HepG2 (cell line): ENCODE measurements around the gene IL31. TPM values are rescaled to one million over a fixed set of nuclear protein-coding genes. Genes with fewer than 3 reads are reported as not detected.

ENCODE experiments used
- ATAC-seq: fragments of 200-7000 bp; cut with Tn5 transposase; 3 replicates; pipeline ENCODE4 v1.9.1; 2020; ENCODE audit warnings: mild to moderate bottlenecking, moderate library complexity
- BruUV-seq: library from RNA; stranded (reverse); fragments of 400-500 nt; replicated peaks from 2 replicates; lab custom pipeline; 2021; lab: Mats Ljungman, UMichigan
- CTCF ChIA-PET: fragments of 300-600 bp; formaldehyde crosslinking; extraction: SDS; loops from one replicate; lab custom pipeline; 2021; ENCODE audit warnings: low total read pairs, inconsistent platforms, low intra/inter-chr PET ratio; lab: Yijun Ruan, JAX
- POLR2A ChIA-PET: fragments of 350-600 bp; sonication (Branson Sonifier 250); formaldehyde crosslinking; loops from one replicate; lab custom pipeline; 2020; ENCODE audit warnings: antibody characterized with exemption, inconsistent platforms; lab: Yijun Ruan, JAX
- DNase-seq: peaks from one replicate; pipeline ENCODE4 v3.0.0-alpha.2; 2015; ENCODE audit warnings: low spot score
- FAIRE-seq: peaks from 3 replicates; lab custom pipeline; 2011; peaks lifted over from hg19 to GRCh38; lab: Jason Lieb, UNC
- H2AFZ ChIP-seq: one replicate; pipeline ENCODE4 v1.6.1; 2011; ENCODE audit warnings: low read length, inconsistent platforms
- H3K27ac ChIP-seq: fragments of 300-600 bp; 3 replicates; pipeline ENCODE4 v1.8.0; 2011; ENCODE audit warnings: mixed run types, mild to moderate bottlenecking, mixed read lengths, low read length, inconsistent platforms; ENCODE audit not compliant: insufficient read depth; ENCODE audit errors: extremely low read length
- H3K27me3 ChIP-seq, 2 experiments: fragments of 200-600 bp in 1 of 2; 2 replicates in 1 of 2; 3 replicates in 1 of 2; pipeline versions ENCODE4 v1.6.0 to v1.8.0; 2011; ENCODE audit warnings: low read length in 2 of 2, mild to moderate bottlenecking in 2 of 2, moderate library complexity in 2 of 2, inconsistent platforms in 1 of 2; ENCODE audit not compliant: insufficient read depth in 2 of 2, control insufficient read depth in 1 of 2
- H3K36me3 ChIP-seq, 2 experiments: fragments of 200-600 bp in 1 of 2; replicated peaks in 1 of 2; 2 replicates in 1 of 2; 3 replicates in 1 of 2; pipeline versions ENCODE4 v1.5.1 to v1.8.0; 2011; ENCODE audit warnings: low read length in 2 of 2, inconsistent platforms in 1 of 2; ENCODE audit not compliant: insufficient read depth in 2 of 2, control insufficient read depth in 1 of 2
- H3K4me1 ChIP-seq: 2 replicates; pipeline ENCODE4 v1.5.1; 2012; ENCODE audit warnings: low read length, inconsistent platforms; ENCODE audit not compliant: insufficient read depth
- H3K4me2 ChIP-seq: 2 replicates; pipeline ENCODE4 v1.6.0; 2011; ENCODE audit warnings: low read depth, low read length, inconsistent platforms
- H3K4me3 ChIP-seq, 3 experiments: fragments of 200-600 bp in 1 of 3; sonication (generic), shearing (Covaris generic) in 1 of 3; replicated peaks in 1 of 3; 2 replicates each; pipeline ENCODE4 v1.5.1; 2011 to 2016; ENCODE audit warnings: low read length in 3 of 3, inconsistent platforms in 2 of 3, low read depth in 2 of 3, mild to moderate bottlenecking in 2 of 3, control low read depth in 1 of 3, mixed read lengths in 1 of 3; ENCODE audit not compliant: insufficient read depth in 1 of 3
- H3K79me2 ChIP-seq: one replicate; pipeline ENCODE4 v1.6.1; 2011; ENCODE audit warnings: low read length, inconsistent platforms; ENCODE audit not compliant: insufficient read depth
- H3K9ac ChIP-seq: 2 replicates; pipeline ENCODE4 v1.6.0; 2011; ENCODE audit warnings: mild to moderate bottlenecking, low read depth, low read length, inconsistent platforms; ENCODE audit not compliant: insufficient read depth
- H3K9me3 ChIP-seq: 2 replicates; pipeline ENCODE4 v1.5.1; 2012; ENCODE audit warnings: mild to moderate bottlenecking, low read length
- H4K20me1 ChIP-seq: 2 replicates; pipeline ENCODE4 v1.6.0; 2011; ENCODE audit warnings: inconsistent platforms, mild to moderate bottlenecking, low read length, moderate library complexity; ENCODE audit not compliant: insufficient read depth
- PATZ1 ChIP-seq: sonication (generic); formaldehyde crosslinking; IDR thresholded peaks from 2 replicates; pipeline ENCODE4 v1.4.0; 2020; ENCODE audit warnings: missing genetic modification reagents
- PRDM4 ChIP-seq: sonication (generic); formaldehyde crosslinking; IDR thresholded peaks from 2 replicates; pipeline ENCODE4 v1.9.0; 2021; ENCODE audit warnings: missing genetic modification reagents, borderline replicate concordance
- SAFB2 ChIP-seq: sonication (generic); formaldehyde crosslinking; IDR thresholded peaks from 2 replicates; pipeline ENCODE4 v1.5.1; 2020; ENCODE audit warnings: missing genetic modification reagents, low read depth, mild to moderate bottlenecking, borderline replicate concordance
- ZNF354B ChIP-seq: sonication (generic); formaldehyde crosslinking; IDR thresholded peaks from 2 replicates; pipeline ENCODE4 v1.8.0; 2022; ENCODE audit warnings: mild to moderate bottlenecking, missing genetic modification reagents
- ZSCAN9 ChIP-seq: IDR thresholded peaks from 2 replicates; pipeline ENCODE4 v1.6.1; 2016; ENCODE audit warnings: borderline replicate concordance
- WGBS: methylation state at CpG from one replicate; pipeline ENCODE4 v1.1.6; 2017; ENCODE audit warnings: low lambda C conversion rate; 5-methylcytosine and 5-hydroxymethylcytosine counted together
- in situ Hi-C: cut with HindIII; loops from 2 replicates; pipeline ENCODE4 v1.10.0; 2017; ENCODE audit warnings: low pct_unique_long_range_greater_than_20kb; ENCODE audit not compliant: extremely low pct_ligation_motif_present
- intact Hi-C: fragments of 100-400 bp; cut with micrococcal nuclease; formaldehyde crosslinking; loops from one replicate; pipeline ENCODE4 v1.10.0; 2022; ENCODE audit not compliant: unreplicated experiment
- polyA plus RNA-seq, 8 experiments: library from polyadenylated mRNA; depleted of rRNA in 3 of 8; stranded (reverse) in 7 of 8; unstranded in 1 of 8; fragments of >200 nt; fragmentation: Illumina TruSeq in 4 of 8; extraction: Trizol in 4 of 8; gene quantifications; 2 replicates each; pipeline versions ENCODE4 v1.2.1 to v1.2.3, GENCODE V29; 2011 to 2016; ENCODE audit warnings: low read depth in 4 of 8, missing spikeins in 1 of 8, mixed read lengths in 1 of 8; ENCODE audit not compliant: insufficient read depth in 1 of 8
- total RNA-seq, 5 experiments: library from RNA; depleted of rRNA; stranded (reverse); fragments of >200 nt; fragmentation: Illumina TruSeq; extraction: Trizol; gene quantifications; 2 replicates each; pipeline ENCODE4 v1.2.3, GENCODE V29; 2016; ENCODE audit warnings: low read depth in 1 of 5

IL31 gene
- total and polyA plus RNA-seq, 2 of the 13 experiments (the other 11 are each of a cell fraction or from before 2014, with no cell fraction given), result not detected

GRCh38 chr12:122194804-122195203, 20.8 kb upstream of the IL31 start:
- POLR2A ChIA-PET, result no interaction called here
- in situ Hi-C loops (loop anchor here (5.0 kb wide), 1 partner anchor 53 kb away; no protein-coding TSS in a partner anchor), intact Hi-C loops (no loop called here)
- Histone ChIP-seq H2AFZ (no peak overlapping the region), H4K20me1 (no peaks in the 10 kb centered on the region), H3K27ac (no peak overlapping the region), H3K27me3 (peaks cover 6 to 43% of the 10 kb centered on the region in 2 experiments), H3K9ac (no peak overlapping the region), H3K4me1 (peaks cover 39% of the 10 kb centered on the region), H3K79me2 (no peaks in the 10 kb centered on the region), H3K9me3 (no peaks in the 10 kb centered on the region), H3K4me2 (no peak overlapping the region), H3K36me3 (no peaks in the 10 kb centered on the region), H3K4me3 (no peak overlapping the region)
- FAIRE-seq (no peak), ATAC-seq (no peak), DNase-seq (no peak)
- WGBS, result 27% methylated on average over 1 of the region's 1 CpG
- CTCF ChIA-PET, result no interaction called here
- TF ChIP-seq ZSCAN9 (no peak), SAFB2 (CRISPR knock-in tag) (no peak), ZNF354B (CRISPR knock-in tag) (no peak), PRDM4 (CRISPR knock-in tag) (no peak), PATZ1 (CRISPR knock-in tag) (no peak)
- BruUV-seq, result no TSS peak
